ENCODE results near the gene BTBD9.

Gene BTBD9

GRCh38 chr6:38503960-38504682 lies 135.6 kb downstream of the BTBD9 start:
- peak; percentile 25 for DNase-seq

- DNase-seq = peak; percentile 17
Observed at GRCh38 chr6:38503032-38503773, 136.5 kb downstream of the BTBD9 start.

- DNase-seq = no peak
Observed at GRCh38 chr6:38502423-38502822, 137.3 kb downstream of the BTBD9 start.

GRCh38 chr6:38501931-38502330 lies 137.8 kb downstream of the BTBD9 start:
- DNase-seq = no peak

GRCh38 chr6:38499529-38500096 lies 140.1 kb downstream of the BTBD9 start:
- DNase-seq = no peak

- no peak for DNase-seq
Observed at GRCh38 chr6:38498805-38499445, 140.8 kb downstream of the BTBD9 start.

- DNase-seq = no peak
Observed at GRCh38 chr6:38498085-38498484, 141.6 kb downstream of the BTBD9 start.

GRCh38 chr6:38497546-38497945 lies 142.2 kb downstream of the BTBD9 start:
- DNase-seq = no peak

- no peak for DNase-seq
Observed at GRCh38 chr6:38495922-38496635, 143.7 kb downstream of the BTBD9 start.

GRCh38 chr6:38495518-38495917 lies 144.2 kb downstream of the BTBD9 start:
- DNase-seq = no peak

- peak; percentile 78 for DNase-seq
Observed at GRCh38 chr6:38493931-38494547, 145.7 kb downstream of the BTBD9 start.

GRCh38 chr6:38492031-38492430 lies 147.7 kb downstream of the BTBD9 start:
- no peak for DNase-seq

GRCh38 chr6:38489951-38490350 lies 149.8 kb downstream of the BTBD9 start:
- DNase-seq = peak; percentile 88

- DNase-seq = no peak
Observed at GRCh38 chr6:38487423-38487822, 152.3 kb downstream of the BTBD9 start.

GRCh38 chr6:38485488-38485887 lies 154.2 kb downstream of the BTBD9 start:
- DNase-seq = no peak

- DNase-seq = no peak
Observed at GRCh38 chr6:38484656-38485055, 155.1 kb downstream of the BTBD9 start.

GRCh38 chr6:38483526-38483925 lies 156.2 kb downstream of the BTBD9 start:
- no peak for DNase-seq

GRCh38 chr6:38482466-38482865 lies 157.3 kb downstream of the BTBD9 start:
- DNase-seq = peak; percentile 76

GRCh38 chr6:38481851-38482250 lies 157.9 kb downstream of the BTBD9 start:
- DNase-seq = no peak

GRCh38 chr6:38481211-38481836 lies 158.4 kb downstream of the BTBD9 start:
- DNase-seq = no peak

- DNase-seq = no peak
Observed at GRCh38 chr6:38480036-38480435, 159.7 kb downstream of the BTBD9 start.

- no peak for DNase-seq
Observed at GRCh38 chr6:38479331-38479730, 160.4 kb downstream of the BTBD9 start.

All from fibroblast of upper back skin (primary cell).